Tibial nerve (tissue), 3 donors: Measurements from ENCODE around the gene MADD.

ENCODE experiments used
- POLR2A ChIP-seq, 2 donors: fragments of 450-650 bp; IDR thresholded peaks; one replicate each; pipeline ENCODE4 v1.6.1; 2017; ENCODE audit warnings: antibody characterized with exemption in 2 of 2, mild to moderate bottlenecking in 2 of 2, moderate library complexity in 2 of 2
- TF ChIP-seq, protein P1 (sequence below), 5 experiments: fragments of 200-600 bp in 3 of 5; fragments of 450-650 bp in 2 of 5; sonication (generic) in 3 of 5; IDR thresholded peaks; one replicate each; pipeline ENCODE4 v1.5.1; 2016 to 2019; ENCODE audit warnings: antibody characterized with exemption in 5 of 5, mild to moderate bottlenecking in 3 of 5, moderate library complexity in 2 of 5

DNA sequence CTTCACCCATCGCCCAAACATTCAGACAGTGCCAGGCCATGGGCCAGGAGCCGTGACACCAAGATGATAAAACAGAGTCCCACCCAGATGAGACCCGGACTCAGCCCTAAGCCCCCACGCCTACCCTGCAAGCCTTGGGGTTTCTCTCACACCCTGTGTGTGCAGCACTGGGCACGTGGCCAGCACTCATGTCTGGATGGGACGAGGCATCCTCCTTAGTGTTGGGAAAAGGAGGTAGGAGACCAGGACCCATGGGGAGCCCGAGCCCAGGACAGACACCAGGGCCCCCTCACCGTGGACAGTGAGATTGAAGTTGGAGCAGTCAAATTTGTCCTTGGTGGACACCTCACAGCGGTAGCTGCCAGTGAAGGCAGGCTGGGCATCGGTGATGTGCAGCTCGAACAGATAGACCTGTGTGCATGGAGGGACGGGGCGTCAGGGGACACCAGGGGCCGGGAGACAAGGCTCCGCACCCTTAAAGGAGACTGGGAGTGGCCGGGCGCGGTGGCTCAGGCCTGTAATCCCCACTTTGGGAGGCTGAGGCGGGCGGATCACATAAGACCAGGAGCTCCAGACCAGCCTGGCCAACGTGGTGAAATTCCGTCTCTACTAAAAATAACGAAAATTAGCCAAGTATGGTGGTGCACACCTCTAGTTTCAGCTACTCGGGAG lies 78.3 kb downstream of the MADD start:
- no peak for TF ChIP-seq POLR2A (IDR thresholded peaks at IDR 0.05)
- TF ChIP-seq, protein P1, sequence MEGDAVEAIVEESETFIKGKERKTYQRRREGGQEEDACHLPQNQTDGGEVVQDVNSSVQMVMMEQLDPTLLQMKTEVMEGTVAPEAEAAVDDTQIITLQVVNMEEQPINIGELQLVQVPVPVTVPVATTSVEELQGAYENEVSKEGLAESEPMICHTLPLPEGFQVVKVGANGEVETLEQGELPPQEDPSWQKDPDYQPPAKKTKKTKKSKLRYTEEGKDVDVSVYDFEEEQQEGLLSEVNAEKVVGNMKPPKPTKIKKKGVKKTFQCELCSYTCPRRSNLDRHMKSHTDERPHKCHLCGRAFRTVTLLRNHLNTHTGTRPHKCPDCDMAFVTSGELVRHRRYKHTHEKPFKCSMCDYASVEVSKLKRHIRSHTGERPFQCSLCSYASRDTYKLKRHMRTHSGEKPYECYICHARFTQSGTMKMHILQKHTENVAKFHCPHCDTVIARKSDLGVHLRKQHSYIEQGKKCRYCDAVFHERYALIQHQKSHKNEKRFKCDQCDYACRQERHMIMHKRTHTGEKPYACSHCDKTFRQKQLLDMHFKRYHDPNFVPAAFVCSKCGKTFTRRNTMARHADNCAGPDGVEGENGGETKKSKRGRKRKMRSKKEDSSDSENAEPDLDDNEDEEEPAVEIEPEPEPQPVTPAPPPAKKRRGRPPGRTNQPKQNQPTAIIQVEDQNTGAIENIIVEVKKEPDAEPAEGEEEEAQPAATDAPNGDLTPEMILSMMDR (IDR thresholded peaks at IDR 0.05) = no peak
